Measurements from ENCODE around the gene TSC1. TPM values are rescaled to one million over a fixed set of nuclear protein-coding genes. Genes with fewer than 3 reads are reported as not detected.

TSC1 gene
- polyA plus RNA-seq, 3 donors = 3.3 to 43.0 (median 5.8) TPM

DNA sequence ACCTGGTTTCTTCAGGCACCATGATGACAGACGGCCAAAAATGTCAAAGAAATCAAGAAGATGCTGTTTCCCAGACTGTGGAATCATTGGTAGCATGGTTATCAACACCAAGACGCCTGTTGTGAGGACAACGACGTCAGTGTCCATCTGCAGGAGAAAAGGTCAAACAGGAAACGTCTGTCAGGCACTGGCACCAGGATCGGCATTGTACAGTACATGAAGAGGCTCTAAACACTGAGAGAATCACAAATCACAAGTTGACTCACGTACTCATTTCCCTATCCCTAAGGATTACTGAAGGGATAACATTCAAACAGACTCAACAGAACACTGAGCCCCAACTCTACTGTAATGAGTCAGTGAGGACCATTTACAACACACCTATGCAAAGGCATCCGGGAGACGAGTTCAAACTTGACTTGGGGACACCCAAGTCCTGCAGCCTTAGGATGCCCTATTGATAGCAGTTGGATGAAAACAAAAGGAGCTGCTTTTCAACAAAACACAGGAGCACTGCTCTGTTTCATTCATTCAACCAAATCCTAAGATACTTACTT lies 21.0 kb downstream of the TSC1 start:
- no peak for TF ChIP-seq CTCF (IDR thresholded peaks at IDR 0.05)
- no peaks in the 10 kb centered on the region for H3K79me2 ChIP-seq (ENCODE audit: insufficient read depth, low read length)
- H3K9me3 ChIP-seq (replicated peaks in 1 of 2; ENCODE audit: control insufficient read depth in 1 of 2, insufficient read depth in 1 of 2, low read length in 2 of 2) = no peaks in the 10 kb centered on the region
- H3K27me3 ChIP-seq (ENCODE audit: control insufficient read depth in 2 of 2, insufficient read depth in 2 of 2, low read length in 2 of 2) = no peaks in the 10 kb centered on the region
- Mint-ChIP-seq H3K4me3 (no peak overlapping the region), H3K9me3 (no peaks in the 10 kb centered on the region), H3K36me3 (peaks cover 80% of the 10 kb centered on the region in 2 donors), H3K4me1 (no peaks in the 10 kb centered on the region), H3K27me3 (ENCODE audit: low read depth in 3 of 3) (no peaks in the 10 kb centered on the region), H3K27ac (no peak overlapping the region)
- no peak overlapping the region for H3K27ac ChIP-seq (ENCODE audit: low read depth in 1 of 2, low read length in 2 of 2)
- WGBS (ENCODE audit: insufficient coverage) = 98% methylated on average over 6 of the region's 9 CpGs
- no peak overlapping the region for H3K9ac ChIP-seq (ENCODE audit: insufficient read depth, low read length, poor library complexity, severe bottlenecking)
- no peak overlapping the region for H3K4me2 ChIP-seq (replicated peaks; ENCODE audit: extremely low read depth, low read length, poor library complexity, severe bottlenecking)
- intact Hi-C loops (cut with micrococcal nuclease) = no loop called here
- H2AFZ ChIP-seq (ENCODE audit: insufficient read depth, low read depth, low read length, poor library complexity, severe bottlenecking) = no peak overlapping the region
- H3K36me3 ChIP-seq (replicated peaks in 1 of 2; ENCODE audit: control insufficient read depth in 1 of 2, insufficient read depth in 2 of 2, low read length in 2 of 2) = peaks cover 92 to 100% of the 10 kb centered on the region in 2 donors
- no peak overlapping the region for H3K4me3 ChIP-seq (replicated peaks in 1 of 3; ENCODE audit: low read depth in 2 of 3, low read length in 3 of 3)
- H4K20me1 ChIP-seq (ENCODE audit: insufficient read depth, low read length) = no peaks in the 10 kb centered on the region
- no peaks in the 10 kb centered on the region for H3K4me1 ChIP-seq (ENCODE audit: control insufficient read depth in 1 of 2, insufficient read depth in 2 of 2, low read length in 2 of 2)
- no peak for DNase-seq

DNA sequence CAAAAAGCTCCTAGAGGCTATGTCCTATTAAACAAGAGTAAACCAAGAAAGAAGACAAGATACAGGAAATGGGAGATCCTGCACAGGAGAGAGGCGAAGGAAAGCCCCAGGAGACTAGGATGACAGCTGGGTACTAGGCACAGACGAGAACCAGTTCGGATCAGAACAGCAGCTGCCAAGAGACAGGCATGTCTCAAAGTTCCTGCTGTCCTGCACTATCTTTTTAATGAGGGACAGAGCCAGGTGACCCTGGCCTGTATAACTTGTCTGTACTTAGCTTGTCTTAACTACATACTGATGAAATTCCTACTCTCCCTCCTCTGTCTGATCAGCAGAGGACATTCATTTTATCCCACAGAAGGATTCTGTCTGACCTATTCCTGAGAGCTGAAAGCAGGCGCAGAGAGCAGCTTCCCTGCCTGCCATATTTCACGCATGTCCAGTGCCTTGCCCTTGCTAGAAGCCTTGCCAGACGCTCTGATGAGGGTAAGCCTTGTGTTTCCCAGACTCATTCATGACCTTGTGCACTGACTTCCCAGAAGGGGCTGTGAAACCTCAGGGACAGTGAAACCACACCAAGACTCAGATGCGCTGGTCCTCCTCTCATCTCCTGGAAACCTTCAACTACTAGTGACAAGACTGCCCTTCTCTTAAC lies 24.7 kb downstream of the TSC1 start:
- no peaks in the 10 kb centered on the region for H3K9me3 ChIP-seq (replicated peaks in 1 of 2; ENCODE audit: control insufficient read depth in 1 of 2, insufficient read depth in 1 of 2, low read length in 2 of 2)
- H3K4me3 ChIP-seq (replicated peaks in 1 of 3; ENCODE audit: low read depth in 2 of 3, low read length in 3 of 3) = no peak overlapping the region
- H3K27me3 ChIP-seq (ENCODE audit: control insufficient read depth in 2 of 2, insufficient read depth in 2 of 2, low read length in 2 of 2) = no peaks in the 10 kb centered on the region
- DNase-seq = no peak
- peaks cover 0 to 2% (median 0%) of the 10 kb centered on the region in 7 donors for H3K9me3 Mint-ChIP-seq
- no peaks in the 10 kb centered on the region for H3K4me1 Mint-ChIP-seq
- TF ChIP-seq CTCF (IDR thresholded peaks at IDR 0.05) = no peak
- H3K36me3 Mint-ChIP-seq = peaks cover 78 to 80% of the 10 kb centered on the region in 2 donors
- H3K36me3 ChIP-seq (replicated peaks in 1 of 2; ENCODE audit: control insufficient read depth in 1 of 2, insufficient read depth in 2 of 2, low read length in 2 of 2) = peaks cover 76 to 100% of the 10 kb centered on the region in 2 donors
- no peaks in the 10 kb centered on the region for H3K79me2 ChIP-seq (ENCODE audit: insufficient read depth, low read length)
- H3K27ac Mint-ChIP-seq = no peak overlapping the region
- no peaks in the 10 kb centered on the region for H4K20me1 ChIP-seq (ENCODE audit: insufficient read depth, low read length)
- no peak overlapping the region for H3K27ac ChIP-seq (ENCODE audit: low read depth in 1 of 2, low read length in 2 of 2)
- 100% methylated on average over 7 of the region's 7 CpGs for WGBS (ENCODE audit: insufficient coverage)
- H3K27me3 Mint-ChIP-seq (ENCODE audit: low read depth in 3 of 3) = peaks cover 0 to 2% (median 0%) of the 10 kb centered on the region in 3 donors
- H2AFZ ChIP-seq (ENCODE audit: insufficient read depth, low read depth, low read length, poor library complexity, severe bottlenecking) = no peak overlapping the region
- no peak overlapping the region for H3K4me3 Mint-ChIP-seq
- no peak overlapping the region for H3K9ac ChIP-seq (ENCODE audit: insufficient read depth, low read length, poor library complexity, severe bottlenecking)
- no peak overlapping the region for H3K4me2 ChIP-seq (replicated peaks; ENCODE audit: extremely low read depth, low read length, poor library complexity, severe bottlenecking)
- intact Hi-C loops (cut with micrococcal nuclease) = no loop called here
- H3K4me1 ChIP-seq (ENCODE audit: control insufficient read depth in 1 of 2, insufficient read depth in 2 of 2, low read length in 2 of 2) = no peaks in the 10 kb centered on the region
